ENCODE results near the gene IGFL2. TPM values are rescaled to one million over a fixed set of nuclear protein-coding genes. Genes with fewer than 3 reads are reported as not detected.
"Not testable (repeated sequence)": the region's sequence is repeated elsewhere in the genome, so short reads cannot be mapped to it uniquely, and the experiment has no call there.

IGFL2 gene
- polyA plus RNA-seq, 4 donors: 0.13 TPM; not detected in 3

DNA sequence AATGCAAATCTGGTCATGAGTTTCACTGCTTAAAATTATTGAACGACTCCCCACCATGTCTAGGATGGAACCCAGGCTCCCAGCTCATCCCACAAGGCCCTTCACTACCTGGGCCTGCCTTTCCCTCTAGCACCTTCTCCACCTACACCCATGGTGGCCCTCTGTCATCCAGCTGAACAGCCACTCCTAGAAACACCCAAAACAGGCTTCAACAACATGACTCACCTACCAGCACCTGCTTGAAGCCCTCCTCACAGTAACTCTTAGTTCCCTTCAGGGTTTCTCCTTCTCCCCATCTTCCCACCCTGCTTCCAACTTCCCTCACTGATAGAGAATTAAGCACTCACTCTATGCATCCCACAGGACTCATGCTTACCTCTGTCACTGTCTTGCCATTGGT is 6.6 kb upstream of the IGFL2 start:
- DNase-seq (ENCODE audit: low read depth in 4 of 4, low spot score in 3 of 4): no peak

DNA sequence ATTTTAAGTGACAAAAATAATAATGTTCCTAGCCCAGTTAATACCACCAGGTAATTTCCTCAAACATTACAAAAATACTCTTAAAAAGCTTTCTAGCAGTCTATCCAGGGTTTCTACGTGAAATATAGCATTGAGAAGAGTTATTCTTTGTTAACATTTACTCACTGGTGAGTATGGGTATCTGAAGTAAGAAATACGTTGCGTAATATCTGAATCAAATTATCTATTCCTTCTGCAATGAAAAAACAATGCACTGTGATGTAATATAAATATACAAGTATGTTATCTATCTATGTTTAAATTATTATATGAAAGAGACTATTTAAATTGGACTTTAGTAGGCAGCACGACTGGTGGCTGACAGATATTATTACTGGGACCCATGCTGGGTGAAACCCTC is 5.7 kb upstream of the IGFL2 start:
- no peak for DNase-seq (ENCODE audit: low read depth in 4 of 4, low spot score in 3 of 4)

DNA sequence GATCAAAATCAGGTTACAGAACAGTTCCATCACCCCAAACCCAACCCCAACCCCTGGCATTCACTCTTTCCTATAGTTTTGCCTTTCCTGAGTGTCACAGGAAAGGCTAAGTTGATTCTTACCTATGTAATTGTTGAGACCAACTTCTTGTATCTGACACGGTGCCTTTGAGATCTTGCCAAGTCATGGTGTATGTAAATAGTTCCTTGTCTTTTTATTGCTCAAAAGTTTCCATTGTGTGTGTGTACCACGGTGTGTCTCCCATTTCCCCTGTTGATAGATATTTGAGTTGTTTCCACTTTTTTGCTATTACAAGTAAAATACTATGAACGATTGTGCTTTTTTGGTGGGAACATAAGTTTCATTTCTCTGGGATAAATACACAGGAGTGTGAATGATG is 3.3 kb upstream of the IGFL2 start:
- DNase-seq (ENCODE audit: low read depth in 4 of 4, low spot score in 3 of 4): no peak

DNA sequence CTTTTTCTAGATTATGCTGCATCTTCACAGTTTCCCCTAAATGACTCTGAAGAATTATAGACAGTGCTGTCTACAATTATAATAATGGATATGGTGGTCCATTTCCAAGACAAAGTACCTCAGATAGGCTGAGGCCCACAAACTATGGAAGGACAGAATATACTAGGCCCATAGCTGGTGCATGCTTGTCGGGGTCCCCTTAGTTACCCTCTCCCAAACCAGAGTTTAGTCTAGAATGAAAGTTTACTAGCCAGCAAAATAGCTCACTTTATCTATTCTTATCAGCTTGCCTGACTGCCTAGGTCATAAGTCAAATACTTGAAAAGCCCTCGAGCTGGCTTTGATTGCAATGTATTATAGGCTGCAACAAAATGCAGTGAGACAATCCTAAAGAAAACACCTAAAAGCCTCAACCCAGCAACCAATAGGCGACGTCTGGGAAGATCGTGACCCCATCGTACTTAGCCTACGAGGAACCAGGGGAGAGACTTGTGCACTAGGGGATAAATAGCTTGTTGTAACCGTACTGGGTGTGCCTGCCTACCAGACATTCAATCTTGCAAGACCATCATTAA is 785 bp upstream of the IGFL2 start:
- DNase-seq (ENCODE audit: low read depth in 4 of 4, low spot score in 3 of 4): no peak

DNA sequence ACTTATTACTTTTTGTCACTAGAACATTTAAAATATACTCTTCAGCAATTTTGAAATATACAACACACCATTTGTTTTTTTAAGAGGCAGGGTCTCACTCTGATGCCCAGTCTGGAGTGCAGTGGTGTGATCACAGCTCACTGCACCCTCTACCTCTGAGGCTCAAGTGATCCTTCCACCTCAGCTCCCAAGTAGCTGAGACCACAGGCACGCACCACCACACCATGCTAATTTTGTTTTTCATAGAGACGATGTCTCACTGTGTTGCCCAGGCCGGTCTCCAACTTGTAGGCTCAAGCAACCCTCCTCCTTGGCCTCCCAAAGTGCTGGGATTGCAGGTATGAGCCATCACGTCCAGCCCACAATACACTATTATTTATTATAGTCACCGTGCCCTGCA is 2.6 kb downstream of the IGFL2 start:
- no peak for DNase-seq (ENCODE audit: low read depth in 4 of 4, low spot score in 3 of 4)

DNA sequence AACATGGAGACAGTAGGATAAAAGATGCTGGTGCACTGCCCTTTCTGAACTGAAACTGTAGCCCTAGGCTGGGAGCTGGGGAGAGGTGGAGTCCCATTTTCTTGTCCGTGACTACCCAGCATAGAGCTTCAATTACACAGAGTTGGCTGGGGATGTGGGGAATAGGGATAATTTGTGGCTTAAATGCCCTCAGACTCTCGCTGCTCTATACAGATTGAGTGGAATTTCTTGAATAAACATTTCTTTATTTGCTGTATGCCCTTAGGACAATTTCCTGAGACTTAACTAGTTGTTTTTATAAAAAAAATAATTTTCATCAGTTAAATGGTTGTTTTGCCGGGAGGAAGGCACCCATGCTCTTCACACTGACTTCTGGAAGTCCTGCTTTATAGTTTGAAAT is 7.2 kb downstream of the IGFL2 start:
- DNase-seq (ENCODE audit: low read depth in 4 of 4, low spot score in 3 of 4): no peak

DNA sequence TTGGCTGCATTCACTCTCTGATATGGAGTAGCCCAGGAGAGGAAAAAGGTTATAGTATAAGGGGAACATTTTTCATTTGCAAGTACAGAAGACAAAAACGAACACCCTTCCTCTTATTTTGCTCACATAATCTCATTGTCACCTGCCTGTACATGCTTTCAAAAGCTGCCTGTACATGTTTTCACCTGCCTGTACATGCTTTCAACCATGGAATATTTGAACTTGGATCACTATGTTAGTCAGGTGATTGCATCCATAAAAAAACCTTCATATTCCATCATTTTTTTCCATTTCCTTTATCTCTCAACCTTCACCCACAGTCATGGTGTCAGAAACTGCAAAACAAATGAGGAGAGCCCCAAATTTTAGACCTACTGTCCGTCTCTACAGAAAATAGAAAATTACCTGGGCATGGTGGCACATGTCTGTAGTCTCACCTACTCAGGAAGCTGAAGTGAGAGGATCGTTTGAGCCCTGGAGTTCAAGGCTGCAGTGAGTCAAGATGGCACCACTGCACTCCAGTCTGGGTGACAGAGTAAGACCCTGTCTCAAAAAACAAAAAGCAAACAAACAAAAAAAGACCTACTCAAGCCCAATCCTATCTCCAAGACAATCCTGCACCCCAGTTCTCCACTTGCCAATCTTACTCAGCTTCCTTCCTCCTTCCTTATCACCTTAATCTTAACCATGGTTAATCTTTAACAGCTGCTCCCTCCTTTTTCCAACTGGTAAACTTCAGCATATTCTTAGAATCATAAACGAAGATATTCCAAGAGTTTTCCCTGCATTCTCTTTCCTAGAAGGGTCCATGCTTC is 11.6 kb downstream of the IGFL2 start:
- no peak for DNase-seq (ENCODE audit: low read depth in 4 of 4, low spot score in 3 of 4)

DNA sequence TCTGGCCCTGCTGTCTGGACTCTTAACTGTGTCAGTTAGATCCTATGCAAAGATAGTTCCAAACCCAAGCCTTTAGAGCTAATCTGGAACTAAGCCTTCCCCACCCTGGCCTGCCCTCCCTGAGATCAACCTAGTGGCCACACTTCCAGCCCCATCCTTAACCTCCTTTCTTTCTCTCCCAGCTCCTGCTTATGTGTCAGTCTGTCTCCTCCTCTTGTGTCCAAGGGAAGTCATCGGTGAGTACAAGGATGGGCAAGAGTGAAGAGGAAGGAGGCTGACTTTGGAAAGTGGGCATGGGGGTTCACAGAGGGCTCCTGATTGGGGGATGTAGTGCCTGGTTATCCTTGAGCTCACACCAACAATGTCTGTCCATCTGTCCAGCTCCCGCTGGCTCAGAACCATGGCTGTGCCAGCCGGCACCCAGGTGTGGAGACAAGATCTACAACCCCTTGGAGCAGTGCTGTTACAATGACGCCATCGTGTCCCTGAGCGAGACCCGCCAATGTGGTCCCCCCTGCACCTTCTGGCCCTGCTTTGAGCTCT is 12.3 kb downstream of the IGFL2 start:
- DNase-seq (ENCODE audit: low read depth in 4 of 4, low spot score in 3 of 4): no peak

DNA sequence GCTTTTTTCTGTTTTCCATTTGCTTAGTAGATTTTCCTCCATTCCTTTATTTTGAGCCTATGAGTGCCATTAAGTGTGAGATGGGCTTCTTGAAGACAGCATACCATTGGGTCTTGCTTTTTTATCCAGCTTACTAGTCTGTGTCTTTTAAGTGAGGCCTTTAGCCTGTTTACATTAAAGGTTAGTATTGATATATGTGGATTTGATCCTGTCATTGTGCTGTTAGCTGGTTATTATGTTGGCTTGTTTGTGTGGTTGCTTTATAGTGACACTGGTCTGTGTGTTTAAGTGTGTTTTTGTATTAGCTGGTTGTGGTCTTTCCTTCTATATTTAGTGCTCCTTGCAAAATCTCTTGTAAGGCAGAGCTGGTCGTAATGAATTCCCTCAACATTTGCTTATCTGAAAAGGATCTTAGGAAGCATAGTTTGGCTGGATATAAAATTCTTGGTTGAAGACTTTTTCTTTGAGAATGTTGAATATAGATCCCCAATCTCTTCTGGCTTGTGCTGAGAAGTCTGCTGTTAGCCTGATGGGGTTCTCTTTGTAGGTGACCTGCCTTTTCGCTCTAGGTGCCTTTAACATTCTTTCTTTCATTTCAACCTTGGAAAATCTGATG is 13.7 kb downstream of the IGFL2 start:
- not testable (repeated sequence) for DNase-seq (ENCODE audit: low read depth in 4 of 4, low spot score in 3 of 4)

DNA sequence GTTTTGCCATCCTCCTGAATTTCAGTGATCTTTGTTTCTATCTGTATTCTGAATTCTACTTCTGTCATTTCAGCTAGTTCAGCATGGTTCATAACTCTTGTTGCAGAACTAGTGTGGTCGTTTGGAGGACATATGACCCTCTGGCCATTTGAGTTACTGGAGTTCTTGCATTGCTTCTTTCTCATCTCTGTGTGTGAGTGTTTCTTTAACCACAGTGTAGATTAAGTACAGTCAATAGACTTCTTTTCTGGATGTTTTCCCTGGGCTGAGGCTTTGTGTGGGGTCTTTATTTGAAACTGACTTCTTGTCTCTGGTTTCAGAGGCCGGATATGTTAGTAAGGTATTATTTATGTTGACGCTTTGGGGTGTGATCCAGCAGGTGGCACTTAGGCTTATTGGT is 14.7 kb downstream of the IGFL2 start:
- no peak for DNase-seq (ENCODE audit: low read depth in 4 of 4, low spot score in 3 of 4)

DNA sequence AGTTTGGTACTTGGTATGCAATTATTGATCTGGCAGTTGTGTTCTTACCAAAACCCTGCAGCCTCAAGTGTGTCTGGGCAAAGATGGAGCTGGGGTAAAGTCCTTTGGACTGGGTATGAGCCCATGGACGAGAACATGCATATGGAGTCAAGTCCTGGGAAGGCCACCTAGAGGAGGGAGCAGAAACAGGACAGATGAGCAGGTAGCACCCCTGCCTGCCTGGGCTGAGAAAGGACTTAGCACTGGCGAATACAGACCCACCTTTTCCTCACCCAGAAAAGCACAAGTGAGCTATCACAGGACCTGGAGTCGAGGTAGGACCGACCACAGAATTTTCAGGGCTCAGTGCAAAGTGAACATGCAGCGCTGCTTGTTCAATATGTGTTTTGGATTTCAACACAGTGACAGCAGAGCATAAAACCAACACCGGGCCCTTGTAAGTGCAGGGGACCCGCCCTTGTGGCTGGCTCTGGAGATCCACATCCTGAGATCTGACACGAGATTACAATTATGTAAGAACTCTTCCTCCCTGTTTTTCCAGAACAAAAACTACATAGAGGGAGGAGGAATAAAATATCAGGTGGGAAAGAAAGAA is 25.9 kb downstream of the IGFL2 start:
- DNase-seq (ENCODE audit: low read depth in 4 of 4, low spot score in 3 of 4): no peak

DNA sequence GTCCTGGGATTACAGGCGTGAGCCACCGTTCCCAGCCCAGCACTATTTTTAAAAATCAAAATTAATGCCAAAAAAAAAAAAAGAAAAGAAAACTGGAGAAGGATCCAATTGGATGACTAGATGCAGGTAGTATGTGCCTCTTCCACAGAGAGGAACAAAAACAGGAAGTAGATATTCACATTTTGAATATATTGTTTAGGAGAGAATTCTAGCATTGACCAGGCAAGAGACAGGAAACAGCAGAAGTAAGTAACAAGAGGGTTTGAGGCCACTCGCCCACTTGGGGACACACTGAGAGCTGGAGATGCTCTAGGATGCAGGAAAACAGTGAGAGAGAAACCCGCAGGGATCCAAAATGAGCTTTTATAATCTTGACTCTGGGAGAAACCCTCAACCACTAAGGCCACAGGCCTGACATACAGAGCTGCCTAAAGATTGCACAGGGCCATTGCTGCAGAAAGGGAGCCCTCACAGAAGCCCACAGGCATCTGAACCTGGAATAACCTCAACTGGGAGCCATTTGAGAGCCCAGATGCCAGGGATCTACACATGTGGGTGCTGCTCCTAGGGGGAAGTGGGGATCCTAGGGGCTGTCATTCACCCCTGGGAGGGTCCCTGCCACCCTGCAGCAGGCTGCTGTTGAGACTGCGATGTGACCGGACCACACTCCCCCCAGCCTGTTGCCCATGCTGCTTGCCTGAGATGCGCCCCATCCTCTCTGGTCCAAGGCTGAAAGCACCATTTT is 28.2 kb downstream of the IGFL2 start:
- DNase-seq (ENCODE audit: low read depth in 4 of 4, low spot score in 3 of 4): no peak

DNA sequence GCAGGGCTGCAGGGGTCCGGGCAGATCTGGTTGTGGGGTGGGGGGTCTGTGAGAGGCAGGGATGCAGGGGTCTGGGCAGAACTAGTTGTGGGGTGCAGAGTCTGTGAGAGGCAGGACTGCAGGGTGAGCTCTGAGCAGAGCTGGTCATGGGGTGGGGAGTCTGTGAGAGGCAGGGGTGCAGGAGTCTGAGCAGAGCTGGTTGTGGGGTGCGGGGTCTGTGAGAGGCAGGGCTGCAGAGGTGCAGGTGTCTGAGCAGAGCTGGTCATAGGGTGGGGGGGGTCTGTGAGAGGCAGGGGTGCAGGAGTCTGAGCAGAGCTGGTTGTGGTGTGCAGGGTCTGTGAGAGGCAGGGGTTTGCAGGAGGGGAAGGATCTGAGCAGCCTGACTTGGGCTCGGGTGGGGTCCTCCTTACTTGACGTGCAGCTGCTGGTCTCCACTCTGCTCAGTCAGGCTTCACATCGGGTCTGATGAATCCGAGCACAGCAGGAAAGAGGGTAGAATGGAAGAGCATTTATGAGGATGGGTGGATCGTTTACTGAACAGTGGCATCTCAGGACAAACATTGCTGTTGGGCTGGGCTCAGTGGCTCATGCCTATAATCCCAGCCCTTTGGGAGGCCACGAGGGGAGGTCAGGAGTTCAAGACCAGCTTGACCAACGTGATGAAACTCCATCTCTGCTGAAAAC is 31.2 kb downstream of the IGFL2 start:
- DNase-seq (ENCODE audit: low read depth in 4 of 4, low spot score in 3 of 4): no peak

DNA sequence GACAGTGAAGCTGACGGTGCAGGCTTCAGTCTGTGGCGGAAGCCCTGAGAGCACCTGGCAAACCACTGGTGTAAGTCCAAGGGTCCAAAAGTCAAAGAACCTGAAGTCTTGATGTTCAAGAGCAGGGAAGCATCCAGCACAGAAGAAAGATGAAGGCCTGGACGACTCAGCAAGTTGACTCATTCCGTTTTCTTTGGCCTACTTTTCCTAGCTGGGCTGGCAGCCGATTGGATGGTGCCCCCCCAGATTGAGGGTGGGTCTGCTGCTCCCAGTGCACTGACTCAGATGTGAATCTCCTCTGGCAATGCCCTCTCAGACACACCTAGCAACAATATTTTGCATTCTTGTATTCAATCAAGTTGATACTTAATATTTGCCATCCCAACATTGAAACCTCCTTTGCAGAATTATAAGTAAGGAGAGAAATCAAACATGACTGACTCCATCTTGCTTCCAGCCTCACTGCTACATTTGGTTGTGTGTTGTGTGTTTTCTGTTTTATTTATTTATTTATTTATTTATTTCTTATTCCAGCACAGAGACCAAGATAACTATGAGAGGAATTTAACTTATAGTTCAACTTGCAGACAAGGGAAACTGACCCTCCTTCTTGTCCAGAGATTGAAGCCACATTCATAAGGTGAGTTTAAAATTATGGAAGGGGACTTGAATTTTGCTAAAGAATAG is 32.8 kb downstream of the IGFL2 start:
- no peak for DNase-seq (ENCODE audit: low read depth in 4 of 4, low spot score in 3 of 4)

DNA sequence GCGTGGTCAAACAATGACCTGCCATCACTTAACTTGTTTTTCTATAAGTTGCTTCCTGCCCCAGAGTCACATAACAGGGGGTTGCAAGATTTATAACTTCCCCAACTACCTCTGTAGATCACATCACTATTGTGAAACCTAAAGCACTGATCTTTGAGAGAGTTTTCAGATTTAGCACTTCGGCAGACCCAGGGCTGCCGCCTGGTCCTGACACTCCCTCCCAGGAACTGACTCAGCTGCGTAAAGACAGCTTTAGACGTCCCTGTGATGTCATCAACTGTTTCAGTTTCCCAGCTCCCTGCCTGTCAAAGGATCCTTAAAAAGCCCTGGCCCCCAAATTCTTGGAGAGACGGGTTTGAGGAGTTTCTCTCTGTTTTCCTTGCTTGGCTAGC is 33.3 kb downstream of the IGFL2 start:
- DNase-seq (ENCODE audit: low read depth in 4 of 4, low spot score in 3 of 4): no peak

DNA sequence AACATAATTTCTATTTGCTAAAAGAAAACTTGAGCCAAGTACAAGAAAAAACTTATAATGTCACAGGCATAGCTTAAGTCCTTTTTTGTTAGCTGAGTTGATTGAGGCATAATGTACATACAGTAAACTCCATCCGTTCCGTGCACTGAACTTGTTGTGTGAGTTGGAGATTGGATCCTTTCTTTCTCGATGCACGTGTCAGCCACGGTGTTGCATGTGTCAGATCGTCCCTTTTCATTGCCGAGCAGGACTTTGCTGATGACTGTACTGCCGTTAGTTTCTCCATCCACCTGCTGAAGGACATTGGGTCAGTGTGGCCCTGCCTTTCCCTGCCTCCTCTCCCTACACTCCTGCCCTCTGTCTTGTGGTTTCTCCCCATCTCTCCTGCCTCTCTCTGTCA is 34.4 kb downstream of the IGFL2 start:
- DNase-seq (ENCODE audit: low read depth in 4 of 4, low spot score in 3 of 4): no peak

DNA sequence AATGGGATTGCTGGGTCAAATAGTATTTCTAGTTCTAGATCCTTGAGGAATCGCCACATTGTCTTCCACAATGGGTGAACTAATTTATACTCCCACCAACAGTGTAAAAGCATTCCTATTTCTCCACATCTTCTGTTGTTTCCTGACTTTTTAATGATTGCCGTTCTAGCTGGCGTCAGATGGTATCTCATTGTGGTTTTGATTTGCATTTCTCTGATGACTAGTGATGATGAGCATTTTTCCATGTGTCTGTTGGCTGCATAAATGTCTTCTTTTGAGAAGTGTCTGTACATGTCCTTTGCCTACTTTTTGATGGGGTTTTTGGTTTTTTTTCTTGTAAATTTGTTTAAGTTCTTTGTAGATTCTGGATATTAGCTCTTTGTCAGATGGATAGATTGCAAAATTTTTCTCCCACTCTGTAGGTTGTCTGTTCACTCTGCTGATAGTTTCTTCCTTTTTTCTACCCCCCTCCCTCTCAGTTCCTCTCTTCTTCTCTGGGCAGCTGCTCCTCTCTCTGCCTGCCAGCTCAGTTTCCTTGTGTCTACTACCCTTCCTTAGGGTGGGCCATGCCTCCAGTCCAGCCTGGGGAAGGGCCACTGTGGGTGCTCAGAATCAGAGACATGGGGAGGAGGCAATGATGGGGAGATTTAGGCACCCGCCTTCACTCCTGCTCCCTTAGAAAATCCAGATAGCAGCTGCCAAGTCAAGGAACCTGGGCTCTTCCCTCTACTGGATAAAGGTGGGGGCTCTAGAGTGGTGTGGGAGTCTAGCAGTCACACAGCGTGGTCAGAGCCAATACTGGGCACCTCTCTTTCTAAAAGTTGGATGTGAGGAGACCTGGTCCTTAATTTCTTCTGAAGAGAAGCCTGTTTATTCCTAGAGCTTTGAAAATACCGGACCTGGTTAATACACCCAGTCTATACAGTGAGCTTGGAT is 37.0 kb downstream of the IGFL2 start:
- DNase-seq (ENCODE audit: low read depth in 4 of 4, low spot score in 3 of 4): not testable (repeated sequence)

DNA sequence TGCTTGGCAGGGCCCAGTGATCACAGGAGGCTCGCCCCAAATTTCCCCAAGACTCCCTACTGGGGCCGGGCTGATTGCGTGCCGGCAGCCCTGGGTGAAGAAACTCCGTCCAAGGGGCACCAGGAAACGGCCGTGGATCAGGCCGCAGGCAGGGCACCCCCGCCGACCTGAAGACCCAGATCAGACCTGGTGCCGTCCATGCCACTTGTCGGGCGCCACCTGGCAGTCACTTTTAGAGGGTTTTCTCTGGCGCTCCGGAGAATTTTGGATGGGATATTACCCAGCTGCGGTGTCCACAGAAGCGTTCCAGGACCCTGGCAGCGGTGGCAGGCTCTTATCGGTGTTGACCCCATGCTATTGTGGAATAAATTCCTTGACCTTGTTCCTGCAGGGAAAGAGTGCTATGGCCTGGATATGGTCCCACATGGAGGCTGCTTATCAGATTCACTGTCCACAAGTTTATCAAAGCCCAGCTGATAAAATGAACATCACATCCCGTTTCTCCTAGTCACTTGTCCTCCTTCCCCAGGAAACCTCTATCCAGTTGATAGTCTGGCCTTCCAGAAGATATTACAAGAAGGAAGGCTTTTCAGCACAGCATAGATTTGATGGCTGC is 38.2 kb downstream of the IGFL2 start:
- no peak for DNase-seq (ENCODE audit: low read depth in 4 of 4, low spot score in 3 of 4)

Measured in left renal pelvis (tissue), 4 donors.